GM19240 (cell line): Measurements from ENCODE around the gene CRYGN.

Source experiments
- DNase-seq: peaks from one replicate; pipeline ENCODE4 v3.0.0; 2011; ENCODE audit warnings: low spot score; ENCODE audit not compliant: insufficient read length

The CRYGN gene

DNA sequence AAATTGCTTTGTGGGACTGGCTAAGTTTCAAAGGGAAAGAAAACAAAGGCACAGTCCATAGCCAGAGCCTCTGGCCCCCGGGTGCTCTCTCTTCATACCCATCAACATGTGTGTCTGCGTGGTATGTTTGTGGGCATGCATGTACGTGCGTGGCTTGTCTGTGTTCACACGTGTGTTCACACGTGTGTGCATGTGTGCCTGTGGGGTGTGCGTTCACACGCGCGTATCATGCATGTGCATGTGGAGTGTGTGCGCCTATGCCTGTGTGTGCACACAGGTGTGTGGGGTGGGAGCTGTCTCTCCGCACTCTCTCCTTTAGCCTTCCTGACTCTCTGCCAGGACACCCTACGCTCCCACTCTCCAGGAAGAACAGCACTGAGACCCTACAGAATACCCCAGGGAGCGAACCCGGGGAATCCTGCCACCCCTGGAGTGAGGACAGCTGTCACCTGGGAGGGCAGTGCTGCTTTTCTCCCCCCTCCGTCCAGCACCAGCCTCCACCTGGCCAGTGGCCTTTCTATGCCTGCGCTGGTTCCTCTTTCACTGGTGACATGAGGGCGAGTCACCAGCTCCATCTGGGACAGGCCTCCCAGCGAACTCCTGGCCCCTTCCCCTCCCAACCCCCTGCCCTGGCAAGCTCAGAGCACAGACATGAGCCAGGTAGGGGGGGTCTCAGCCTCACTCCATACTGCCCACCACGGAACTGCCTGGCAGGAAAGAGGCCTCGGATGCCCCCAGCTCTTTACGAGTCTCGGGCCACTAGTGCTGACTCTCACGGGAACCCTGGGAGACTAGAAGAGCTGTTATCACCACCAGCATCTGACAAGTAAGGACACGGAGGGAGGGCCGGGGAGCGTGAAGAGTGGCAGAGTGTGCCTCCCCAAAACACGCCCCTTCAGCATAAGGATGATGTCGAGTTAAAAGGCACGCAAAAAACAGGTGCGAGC lies 46.6 kb downstream of the CRYGN start:
- no peak for DNase-seq

- DNase-seq: no peak
Observed at GRCh38 chr7:151392426-151392825, 47.5 kb downstream of the CRYGN start.

- no peak for DNase-seq
Observed at GRCh38 chr7:151392002-151392401, 47.9 kb downstream of the CRYGN start.

- DNase-seq: no peak
Observed at GRCh38 chr7:151391358-151391730, 48.6 kb downstream of the CRYGN start.

- no peak for DNase-seq
Observed at GRCh38 chr7:151390598-151391357, 49.2 kb downstream of the CRYGN start.

- DNase-seq: no peak
Observed at GRCh38 chr7:151389768-151390597, 50.0 kb downstream of the CRYGN start.

DNA sequence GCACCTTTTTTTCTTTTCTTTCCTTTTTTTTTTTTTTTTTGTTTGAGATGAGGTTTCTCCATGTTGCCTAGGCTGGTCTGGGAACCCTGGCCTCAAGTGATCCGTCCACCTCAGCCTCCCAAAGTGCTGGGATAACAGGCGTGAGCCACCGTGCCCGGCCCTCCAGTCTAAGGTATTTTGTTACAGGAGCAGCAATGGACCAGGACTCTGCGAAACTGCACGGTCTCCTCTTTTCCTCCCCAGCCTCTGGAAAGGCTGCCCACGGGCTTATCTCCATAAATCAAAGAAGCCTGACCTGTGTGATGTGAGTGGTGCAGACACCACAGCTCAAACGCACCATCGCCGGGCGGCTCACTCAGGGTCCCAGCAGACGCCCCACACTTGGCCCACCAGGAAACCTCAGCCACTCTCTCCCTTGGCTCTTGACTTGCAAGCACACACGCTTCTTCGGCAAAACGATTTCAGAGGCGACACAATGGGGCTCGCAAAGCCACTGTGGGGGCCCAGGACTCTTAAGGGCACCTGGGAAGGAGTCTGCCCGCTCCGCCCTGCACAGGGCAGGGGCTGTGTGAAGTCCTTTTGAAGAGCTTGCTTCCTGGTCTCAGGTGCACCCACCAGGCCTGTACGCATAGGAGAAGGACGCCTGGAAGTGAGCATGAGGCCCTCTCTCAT lies 50.7 kb downstream of the CRYGN start:
- DNase-seq: no peak

GRCh38 chr7:151388430-151388829 lies 51.5 kb downstream of the CRYGN start:
- DNase-seq: no peak

DNA sequence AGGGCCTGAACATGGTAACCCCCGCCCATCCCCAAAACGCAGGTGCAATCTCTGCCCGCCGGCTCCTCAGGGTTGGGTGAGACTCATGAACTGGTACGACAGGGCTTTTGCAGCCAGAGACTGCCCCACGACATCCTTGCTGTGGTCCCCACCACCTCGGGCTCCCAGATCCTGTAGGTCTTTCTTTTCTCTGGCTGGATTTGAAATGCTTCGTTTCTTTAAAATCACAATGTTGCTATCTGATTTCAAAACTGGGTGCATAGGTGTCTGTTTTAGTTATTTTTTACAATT lies 52.0 kb downstream of the CRYGN start:
- DNase-seq: no peak

DNA sequence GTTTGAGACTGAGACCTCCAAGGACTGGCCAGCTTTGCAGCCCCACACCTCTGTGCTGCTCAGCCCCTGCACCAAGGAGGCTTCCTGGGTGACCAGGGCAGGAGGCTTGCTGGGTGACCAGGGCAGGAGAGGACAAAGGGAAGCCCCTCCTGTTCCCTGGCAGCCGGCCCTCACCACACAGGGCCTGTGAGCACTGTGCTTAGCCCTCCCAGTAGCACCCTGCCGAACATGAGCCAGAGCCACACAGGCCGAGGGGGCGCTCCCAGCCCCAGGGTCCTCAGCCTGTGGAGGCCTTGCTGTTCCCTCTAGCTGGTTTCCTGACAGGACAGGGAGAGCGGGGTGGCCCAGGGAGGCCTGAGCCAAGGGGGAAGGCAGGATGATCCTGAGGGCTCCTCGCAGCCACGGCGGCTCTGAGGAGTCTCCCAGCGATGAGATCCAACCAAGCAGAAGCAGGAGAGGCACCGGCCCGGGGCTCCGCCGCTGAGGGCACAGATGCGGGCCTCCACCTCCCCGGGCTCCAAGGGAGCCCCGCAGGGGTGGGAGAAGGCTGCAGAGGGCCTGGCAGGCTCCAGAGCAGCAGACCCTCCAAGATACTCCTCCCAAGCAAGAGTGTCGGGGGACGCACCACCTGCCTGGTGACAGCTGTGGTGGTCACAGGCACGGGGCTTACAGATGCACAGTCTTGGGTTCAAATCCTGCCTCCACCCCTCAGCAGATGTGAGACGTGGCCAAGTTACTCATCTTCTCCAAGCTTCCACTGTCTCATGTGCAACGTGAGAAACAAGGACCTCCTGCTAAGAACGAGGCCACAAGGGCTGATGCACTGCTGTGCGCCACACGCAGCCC lies 52.6 kb downstream of the CRYGN start:
- no peak for DNase-seq

- no peak for DNase-seq
Observed at GRCh38 chr7:151386301-151387160, 53.4 kb downstream of the CRYGN start.

DNA sequence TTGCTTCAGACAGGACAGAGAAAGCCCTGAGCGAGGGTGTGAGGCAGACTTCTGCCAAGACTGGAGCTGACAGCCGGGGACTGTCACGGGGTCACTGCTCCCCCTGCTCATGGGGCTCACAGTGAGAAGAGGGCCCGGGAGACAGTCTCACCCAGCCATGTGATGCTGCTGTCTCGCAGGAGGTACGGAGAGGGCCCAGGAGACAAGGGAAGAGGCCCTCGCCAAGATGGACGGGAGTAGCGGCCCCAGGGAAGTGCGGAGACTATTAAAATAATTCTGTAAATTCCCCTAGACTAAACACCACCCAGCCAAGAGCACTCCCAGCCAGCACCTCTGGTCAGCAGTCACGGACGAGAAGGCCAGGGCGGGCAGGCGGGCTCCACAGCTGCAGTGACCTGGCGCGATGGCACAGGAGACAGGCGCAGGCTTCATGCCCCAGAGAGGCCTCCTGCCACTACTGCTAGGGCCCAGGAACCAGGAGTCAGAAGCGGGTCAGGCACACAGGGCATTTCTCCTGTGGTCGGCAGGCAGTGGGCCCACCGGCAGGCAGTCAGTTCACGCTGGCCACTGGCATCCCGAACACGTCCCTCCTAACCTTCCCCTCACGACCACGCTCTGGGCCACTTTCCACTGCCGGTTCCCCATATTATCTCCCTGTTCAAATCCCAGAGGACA lies 54.2 kb downstream of the CRYGN start:
- no peak for DNase-seq

DNA sequence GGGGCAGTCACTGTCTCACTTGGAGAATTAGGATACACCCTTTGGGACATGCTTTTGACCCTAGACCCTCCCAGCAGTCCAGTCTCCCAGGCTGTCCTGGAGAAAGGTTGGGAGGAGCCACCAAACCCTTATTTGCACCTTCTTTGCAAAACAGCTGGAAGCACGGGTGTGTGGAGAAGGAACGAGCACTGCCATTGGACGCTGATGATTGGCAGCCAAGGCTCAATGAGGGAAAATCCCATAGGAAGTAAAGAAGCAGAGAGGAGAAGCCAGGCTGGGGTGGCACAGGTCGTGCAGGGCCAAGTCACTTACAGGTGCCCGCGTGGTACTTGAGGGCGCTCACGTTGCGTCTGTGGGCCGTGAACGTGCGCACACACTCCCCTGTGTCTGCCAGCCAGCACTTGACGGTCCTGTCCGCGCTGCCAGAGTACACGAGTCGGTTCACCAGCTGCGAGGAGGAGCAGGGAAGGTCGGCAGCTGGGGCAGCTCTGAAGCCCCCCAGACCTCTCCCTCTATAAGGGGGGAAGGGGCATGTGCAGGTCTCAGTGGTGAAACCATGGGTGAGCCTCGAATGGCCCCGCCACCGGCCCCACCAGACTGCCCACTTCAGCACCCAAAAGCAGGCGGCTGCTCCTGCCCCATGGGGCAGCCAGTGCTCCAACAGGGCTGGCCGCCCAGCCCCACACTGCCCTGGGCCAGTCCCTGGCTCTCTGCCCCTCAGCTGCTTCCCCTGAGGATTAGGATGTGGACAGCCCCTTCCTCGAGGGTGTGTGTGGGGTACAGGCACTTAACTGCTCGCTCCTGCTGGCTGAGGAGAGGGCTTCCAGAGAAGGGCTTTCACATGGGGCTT lies 54.9 kb downstream of the CRYGN start:
- no peak for DNase-seq

GRCh38 chr7:151384352-151384697 lies 55.6 kb downstream of the CRYGN start:
- DNase-seq: no peak

DNA sequence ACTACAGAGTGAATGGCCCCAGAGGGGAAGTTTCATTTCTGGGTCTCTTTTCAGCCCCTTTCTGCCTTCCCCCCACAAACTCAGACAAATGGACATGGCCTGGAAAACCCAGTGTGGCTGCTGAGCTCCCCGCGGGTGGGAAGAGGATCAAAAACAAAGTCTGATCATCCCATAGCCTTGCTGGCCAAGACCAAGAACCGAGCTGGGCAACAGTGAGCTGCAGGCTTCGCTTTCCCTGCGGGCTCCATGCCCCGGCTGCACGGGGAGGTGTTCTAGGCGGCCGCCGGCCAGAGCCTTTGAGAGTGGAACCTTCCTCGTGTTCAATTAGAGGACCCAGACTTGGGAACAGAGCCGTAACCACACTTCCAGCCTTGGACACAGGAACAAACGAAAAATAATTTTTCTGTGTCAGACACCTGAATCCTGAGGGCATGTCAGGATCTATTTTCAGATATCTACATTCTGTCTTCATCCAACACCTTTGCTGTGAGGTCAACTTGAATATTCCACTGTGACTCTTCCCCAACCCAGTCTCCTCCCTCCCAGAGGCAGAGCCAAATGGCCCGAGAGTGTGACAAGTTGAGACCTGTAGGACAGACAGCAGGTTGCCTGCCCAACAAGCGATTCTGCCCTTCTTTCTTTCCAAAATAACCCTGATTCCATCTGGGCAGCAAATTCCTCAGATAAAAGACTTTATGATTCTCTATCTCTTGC lies 56.1 kb downstream of the CRYGN start:
- DNase-seq: no peak

GRCh38 chr7:151382079-151382885 lies 57.7 kb downstream of the CRYGN start:
- DNase-seq: no peak
